ENCODE data around the gene OPCML. TPM values are rescaled to one million over a fixed set of nuclear protein-coding genes. Genes with fewer than 3 reads are reported as not detected.

The OPCML gene
- total and polyA plus RNA-seq, 9 donors = 0.59 to 3.5 (median 1.5) TPM

DNA sequence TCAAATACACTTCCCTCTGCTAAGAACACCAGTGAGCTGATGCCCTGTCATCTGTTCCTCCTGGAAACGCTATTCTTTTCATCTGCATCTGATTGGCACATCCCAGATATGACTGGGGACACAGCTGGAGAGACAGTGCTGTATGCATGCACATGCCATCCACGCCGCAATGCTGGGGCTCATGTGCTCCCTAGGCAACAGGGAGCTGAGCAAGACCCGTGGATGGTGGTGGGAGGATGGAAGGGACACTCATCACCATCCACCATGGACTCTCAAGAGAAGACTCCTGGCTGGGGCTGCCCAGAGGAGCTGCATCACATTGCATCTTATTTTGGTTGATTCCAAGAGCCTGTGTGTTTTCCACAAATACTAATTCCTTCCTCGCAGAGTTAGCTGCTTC, 534.9 kb downstream of the OPCML start:
- Histone ChIP-seq H3K27me3 (ENCODE audit: control insufficient read depth, insufficient read depth, low read length) (peaks cover 31% of the 10 kb centered on the region), H3K4me1 (ENCODE audit: control insufficient read depth, insufficient read depth, low read length) (peaks cover 5% of the 10 kb centered on the region), H3K36me3 (ENCODE audit: control insufficient read depth, insufficient read depth, low read length) (no peaks in the 10 kb centered on the region), H3K9me3 (replicated peaks; ENCODE audit: control insufficient read depth, low read depth, low read length) (no peaks in the 10 kb centered on the region), H3K27ac (ENCODE audit: low read length) (no peak overlapping the region), H3K4me3 (ENCODE audit: low read length) (no peak overlapping the region)
- DNase-seq = no peak
- 82% methylated on average over 4 of the region's 5 CpGs for WGBS (ENCODE audit: insufficient coverage)

DNA sequence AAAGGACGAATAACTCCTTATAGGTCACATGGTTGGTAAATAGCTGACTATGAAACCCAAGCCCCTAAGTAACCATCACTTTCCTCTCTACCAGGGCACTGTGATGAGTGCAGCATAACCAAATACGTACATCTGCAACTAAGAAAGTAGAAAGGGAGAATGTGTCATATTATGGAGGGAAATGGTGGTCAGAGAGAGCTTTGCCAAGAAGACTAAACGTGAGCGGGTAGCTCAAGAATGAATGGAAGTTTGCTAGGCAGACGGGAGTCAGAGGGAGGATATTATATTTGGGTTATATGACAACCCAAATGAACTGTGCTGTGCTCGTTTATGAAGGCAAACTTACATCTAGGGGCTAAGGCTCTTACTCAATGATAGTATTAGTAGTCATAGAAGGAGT, 537.3 kb downstream of the OPCML start:
- 72% methylated on average over 4 of the region's 6 CpGs for WGBS (ENCODE audit: insufficient coverage)
- no peak overlapping the region for H3K4me3 ChIP-seq (ENCODE audit: low read length)
- H3K9me3 ChIP-seq (replicated peaks; ENCODE audit: control insufficient read depth, low read depth, low read length) = no peaks in the 10 kb centered on the region
- peaks cover 34% of the 10 kb centered on the region for H3K27me3 ChIP-seq (ENCODE audit: control insufficient read depth, insufficient read depth, low read length)
- peaks cover 5% of the 10 kb centered on the region for H3K4me1 ChIP-seq (ENCODE audit: control insufficient read depth, insufficient read depth, low read length)
- DNase-seq = no peak
- H3K27ac ChIP-seq (ENCODE audit: low read length) = no peak overlapping the region
- no peaks in the 10 kb centered on the region for H3K36me3 ChIP-seq (ENCODE audit: control insufficient read depth, insufficient read depth, low read length)

DNA sequence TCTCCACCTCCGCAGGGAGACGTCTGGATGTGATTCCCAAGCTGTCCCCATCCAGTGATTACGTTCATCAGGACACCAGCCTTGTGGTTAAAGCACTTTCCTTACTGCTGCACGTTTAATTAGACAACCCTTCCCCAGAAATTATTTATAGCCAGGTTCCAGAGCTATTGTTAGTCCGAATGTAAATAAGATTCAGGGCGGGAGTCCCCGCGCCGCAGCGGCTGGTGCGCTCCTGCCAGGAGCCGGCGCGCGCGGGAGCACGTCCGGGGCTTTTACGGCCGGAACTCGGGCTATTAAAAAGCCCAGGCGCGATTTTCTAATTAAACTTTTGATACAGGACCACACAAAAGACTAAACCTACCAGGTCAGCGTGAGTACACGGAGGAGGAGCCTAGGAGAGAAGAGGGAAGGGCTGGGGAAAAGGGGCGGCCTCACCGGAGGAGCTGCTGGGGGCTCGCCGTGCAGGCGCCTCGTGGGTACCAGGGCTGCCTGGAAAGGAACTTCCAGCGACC, 538.3 kb downstream of the OPCML start:
- Histone ChIP-seq H3K36me3 (ENCODE audit: control insufficient read depth, insufficient read depth, low read length) (no peaks in the 10 kb centered on the region), H3K9me3 (replicated peaks; ENCODE audit: control insufficient read depth, low read depth, low read length) (no peaks in the 10 kb centered on the region), H3K27me3 (ENCODE audit: control insufficient read depth, insufficient read depth, low read length) (peaks cover 34% of the 10 kb centered on the region), H3K4me3 (ENCODE audit: low read length) (no peak overlapping the region), H3K27ac (ENCODE audit: low read length) (no peak overlapping the region), H3K4me1 (ENCODE audit: control insufficient read depth, insufficient read depth, low read length) (peaks cover 5% of the 10 kb centered on the region)
- no peak for DNase-seq
- WGBS (ENCODE audit: insufficient coverage) = 2% methylated on average over 20 of the region's 32 CpGs

DNA sequence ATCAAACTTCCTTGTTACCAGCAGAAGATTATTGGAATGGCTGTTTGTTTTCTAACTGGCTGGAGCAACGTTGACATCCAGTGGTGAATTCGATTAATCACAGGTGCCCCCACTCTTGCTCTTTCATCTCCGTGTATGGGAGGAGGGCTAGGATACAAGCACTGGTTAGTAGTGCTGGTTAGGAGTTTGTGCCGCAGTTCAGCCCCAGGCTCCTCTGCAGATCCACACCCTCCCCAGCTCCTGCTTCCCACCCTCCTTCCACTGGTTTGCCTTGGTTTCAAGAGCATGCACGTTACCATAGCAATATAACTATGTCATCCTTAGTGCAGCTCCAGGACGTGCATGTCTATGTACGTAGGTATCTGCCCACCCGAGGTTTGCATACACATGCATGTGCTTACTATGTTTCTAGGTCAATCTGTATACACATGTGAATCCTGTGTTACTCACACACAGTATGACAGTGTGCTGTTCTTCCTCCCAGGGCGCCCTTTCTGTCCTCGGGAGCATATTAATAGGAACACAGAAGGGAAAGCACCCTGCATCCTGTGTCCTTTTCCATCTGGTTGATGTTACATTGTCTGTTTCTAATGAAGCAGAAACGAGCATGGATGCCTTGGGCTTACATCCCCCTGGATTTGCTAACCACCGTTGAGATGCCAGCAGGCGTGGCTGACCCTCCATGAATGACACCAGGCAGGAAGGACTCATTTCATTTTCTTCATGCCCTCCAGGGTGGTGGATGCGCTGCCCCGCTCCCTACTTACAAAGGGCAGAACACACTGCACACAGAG, 539.3 kb downstream of the OPCML start:
- peak; percentile 13 for DNase-seq
- no peaks in the 10 kb centered on the region for H3K36me3 ChIP-seq (ENCODE audit: control insufficient read depth, insufficient read depth, low read length)
- H3K4me3 ChIP-seq (ENCODE audit: low read length) = no peak overlapping the region
- peaks cover 34% of the 10 kb centered on the region for H3K27me3 ChIP-seq (ENCODE audit: control insufficient read depth, insufficient read depth, low read length)
- H3K27ac ChIP-seq (ENCODE audit: low read length) = no peak overlapping the region
- whole genome bisulfite sequencing (ENCODE audit: insufficient coverage) = 44% methylated on average over 7 of the region's 15 CpGs
- no peaks in the 10 kb centered on the region for H3K9me3 ChIP-seq (replicated peaks; ENCODE audit: control insufficient read depth, low read depth, low read length)
- H3K4me1 ChIP-seq (ENCODE audit: control insufficient read depth, insufficient read depth, low read length) = peaks cover 5% of the 10 kb centered on the region

DNA sequence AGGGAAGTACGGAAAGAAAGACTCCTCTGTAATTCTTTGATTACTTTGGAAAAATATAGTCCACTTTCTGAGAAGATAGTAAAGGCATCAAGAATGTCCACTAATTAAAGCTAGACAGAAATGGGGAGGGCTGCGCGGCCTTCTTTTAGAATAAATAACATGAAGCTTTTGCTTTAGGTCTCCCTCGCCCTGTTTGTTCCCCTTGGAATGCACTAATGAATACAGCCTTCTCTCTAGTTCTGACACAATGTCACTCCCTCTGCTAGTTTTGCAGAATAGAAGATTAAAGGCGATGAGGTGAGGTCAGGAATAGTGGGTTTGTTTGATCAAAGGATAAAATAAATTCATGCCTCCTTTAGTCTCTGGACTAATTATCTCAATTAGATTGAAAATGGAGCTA, 543.9 kb downstream of the OPCML start:
- H3K27me3 ChIP-seq (ENCODE audit: control insufficient read depth, insufficient read depth, low read length) = peaks cover 10% of the 10 kb centered on the region
- WGBS (ENCODE audit: insufficient coverage) = no CpG with 5 or more reads among the region's 5 CpGs
- H3K9me3 ChIP-seq (replicated peaks; ENCODE audit: control insufficient read depth, low read depth, low read length) = no peaks in the 10 kb centered on the region
- H3K4me3 ChIP-seq (ENCODE audit: low read length) = no peak overlapping the region
- H3K36me3 ChIP-seq (ENCODE audit: control insufficient read depth, insufficient read depth, low read length) = no peaks in the 10 kb centered on the region
- DNase-seq = no peak
- H3K27ac ChIP-seq (ENCODE audit: low read length) = no peak overlapping the region
- H3K4me1 ChIP-seq (ENCODE audit: control insufficient read depth, insufficient read depth, low read length) = no peaks in the 10 kb centered on the region

DNA sequence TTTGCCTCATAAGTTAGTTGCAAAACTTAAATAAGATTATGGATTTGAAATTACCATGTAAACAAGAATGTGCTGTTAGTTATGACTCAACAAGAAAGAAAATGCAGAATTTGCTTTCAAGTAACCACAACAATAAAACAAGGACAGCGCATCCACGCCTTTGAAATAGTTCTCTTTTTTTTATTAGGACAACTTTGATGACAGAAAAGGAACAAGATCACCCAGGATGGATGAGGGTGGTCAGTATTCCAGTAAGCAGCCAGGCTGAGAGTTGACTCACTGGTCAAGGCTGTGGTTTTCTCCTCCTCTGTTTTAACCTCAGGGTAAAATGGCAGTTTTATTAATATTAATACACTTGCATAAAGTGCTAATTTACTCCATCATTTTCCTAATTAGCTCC, 544.4 kb downstream of the OPCML start:
- WGBS (ENCODE audit: insufficient coverage) = no CpG with 5 or more reads among the region's 2 CpGs
- H3K27me3 ChIP-seq (ENCODE audit: control insufficient read depth, insufficient read depth, low read length) = peaks cover 6% of the 10 kb centered on the region
- DNase-seq = no peak

DNA sequence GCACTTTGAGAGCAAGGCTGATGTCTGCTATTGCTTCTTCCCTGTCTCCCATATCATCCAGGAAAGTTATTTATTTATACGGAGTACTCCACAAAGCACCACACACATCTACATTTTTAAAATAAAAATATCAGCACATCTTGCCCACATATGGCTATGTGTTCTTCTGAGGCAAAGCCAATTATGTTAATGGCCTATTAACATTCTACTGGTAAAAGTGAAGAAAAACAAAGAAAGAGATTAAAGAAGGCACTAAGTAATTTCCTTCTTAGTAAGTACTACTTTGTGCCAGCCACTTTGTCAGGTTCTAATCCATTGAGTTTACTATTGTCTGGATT, 548.7 kb downstream of the OPCML start:
- Histone ChIP-seq H3K36me3 (ENCODE audit: control insufficient read depth, insufficient read depth, low read length) (no peaks in the 10 kb centered on the region), H3K4me1 (ENCODE audit: control insufficient read depth, insufficient read depth, low read length) (no peaks in the 10 kb centered on the region), H3K27ac (ENCODE audit: low read length) (no peak overlapping the region), H3K4me3 (ENCODE audit: low read length) (no peak overlapping the region), H3K9me3 (replicated peaks; ENCODE audit: control insufficient read depth, low read depth, low read length) (no peaks in the 10 kb centered on the region), H3K27me3 (ENCODE audit: control insufficient read depth, insufficient read depth, low read length) (no peaks in the 10 kb centered on the region)
- no CpG with 5 or more reads among the region's 1 CpG for WGBS (ENCODE audit: insufficient coverage)
- no peak for DNase-seq

More for the DNA sequence above, 544.4 kb downstream of the OPCML start:
- Histone ChIP-seq H3K27ac (ENCODE audit: low read length) (no peak overlapping the region), H3K36me3 (ENCODE audit: control insufficient read depth, insufficient read depth, low read length) (no peaks in the 10 kb centered on the region), H3K9me3 (replicated peaks; ENCODE audit: control insufficient read depth, low read depth, low read length) (no peaks in the 10 kb centered on the region), H3K4me1 (ENCODE audit: control insufficient read depth, insufficient read depth, low read length) (no peaks in the 10 kb centered on the region), H3K4me3 (ENCODE audit: low read length) (no peak overlapping the region)

DNA sequence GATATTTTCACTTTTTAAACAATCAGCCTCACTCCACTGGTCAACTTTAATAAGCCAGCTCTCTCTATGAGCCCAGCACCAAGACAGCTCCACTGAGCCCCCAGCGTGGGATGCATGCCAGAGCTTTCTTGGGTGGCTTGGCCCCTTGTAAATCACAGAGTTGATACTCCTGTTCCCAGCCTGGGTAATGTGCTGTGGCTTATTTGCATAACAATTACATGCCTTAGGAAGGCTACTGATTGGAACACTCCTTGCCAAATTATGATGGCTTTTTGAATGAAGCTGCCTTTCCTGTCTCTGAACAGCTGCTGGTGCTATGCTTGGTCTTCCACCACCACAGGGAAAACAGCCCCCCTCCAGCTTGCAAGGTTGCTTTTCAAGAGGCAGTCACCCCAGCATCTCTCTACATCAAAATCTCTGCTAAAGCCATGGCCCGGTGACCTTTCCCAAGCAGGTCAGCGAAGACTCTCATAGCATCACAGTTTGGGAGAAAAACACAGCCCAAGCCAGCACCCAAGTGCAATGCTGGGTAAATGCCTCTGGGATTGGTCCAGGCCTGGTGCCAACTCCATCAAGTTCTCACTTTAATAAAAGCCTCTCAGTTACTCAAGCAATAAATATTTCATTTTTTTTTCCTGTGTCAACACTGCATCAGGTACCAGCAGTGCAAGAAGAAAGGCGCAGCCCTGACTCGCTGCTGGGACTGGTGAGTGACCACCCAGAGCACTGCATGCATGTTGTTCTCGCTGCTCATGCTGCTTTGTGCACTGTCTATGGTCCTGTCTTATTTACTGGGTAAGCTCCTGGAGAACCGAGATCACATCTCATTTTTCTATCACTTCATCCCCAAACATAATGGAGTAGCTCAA, 549.3 kb downstream of the OPCML start:
- H3K9me3 ChIP-seq (replicated peaks; ENCODE audit: control insufficient read depth, low read depth, low read length) = no peaks in the 10 kb centered on the region
- H3K27me3 ChIP-seq (ENCODE audit: control insufficient read depth, insufficient read depth, low read length) = no peaks in the 10 kb centered on the region
- 62% methylated on average over 4 of the region's 7 CpGs for WGBS (ENCODE audit: insufficient coverage)
- no peak overlapping the region for H3K4me3 ChIP-seq (ENCODE audit: low read length)
- no peak for DNase-seq
- no peaks in the 10 kb centered on the region for H3K36me3 ChIP-seq (ENCODE audit: control insufficient read depth, insufficient read depth, low read length)
- H3K4me1 ChIP-seq (ENCODE audit: control insufficient read depth, insufficient read depth, low read length) = no peaks in the 10 kb centered on the region
- H3K27ac ChIP-seq (ENCODE audit: low read length) = no peak overlapping the region

DNA sequence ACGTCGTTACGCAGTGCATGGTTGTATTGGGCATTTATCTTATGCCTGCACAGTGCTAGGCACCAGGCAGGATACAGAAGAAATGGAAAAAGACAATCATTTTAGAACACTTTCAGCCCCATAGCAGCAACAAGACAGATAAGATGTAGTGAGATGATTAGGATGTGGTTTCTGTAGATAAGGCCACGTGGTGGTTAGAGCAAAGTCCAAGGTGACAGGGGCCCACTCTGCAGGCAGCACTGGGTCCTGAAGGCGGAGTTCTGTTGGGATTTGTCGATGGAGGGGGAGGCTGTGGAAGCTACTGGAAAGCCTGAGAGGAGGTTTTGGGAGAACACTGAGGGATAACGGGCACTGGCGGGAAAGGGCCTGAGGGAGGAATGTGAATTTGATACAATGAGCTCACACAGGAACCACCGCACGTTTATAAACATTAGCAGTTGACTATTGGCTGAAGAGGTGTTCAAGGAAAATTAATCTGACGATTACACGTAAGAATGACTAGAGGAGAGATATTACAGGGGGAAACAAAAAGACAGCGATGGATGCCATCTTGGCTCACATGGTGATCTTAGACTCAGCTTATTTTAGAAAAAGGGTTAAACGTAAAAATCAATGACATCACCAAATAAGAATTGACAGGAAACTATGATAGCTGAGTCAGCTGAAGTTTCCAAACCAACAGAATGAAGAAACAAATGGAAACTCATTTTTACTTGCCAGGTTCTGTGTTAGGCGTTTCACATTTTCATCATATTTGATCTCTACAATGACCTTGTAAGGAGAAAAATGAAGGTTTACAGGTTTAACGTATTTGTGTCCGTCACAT, 551.0 kb downstream of the OPCML start:
- H3K27ac ChIP-seq (ENCODE audit: low read length) = no peak overlapping the region
- no peaks in the 10 kb centered on the region for H3K27me3 ChIP-seq (ENCODE audit: control insufficient read depth, insufficient read depth, low read length)
- no peaks in the 10 kb centered on the region for H3K9me3 ChIP-seq (replicated peaks; ENCODE audit: control insufficient read depth, low read depth, low read length)
- no peak for DNase-seq
- H3K36me3 ChIP-seq (ENCODE audit: control insufficient read depth, insufficient read depth, low read length) = no peaks in the 10 kb centered on the region
- H3K4me3 ChIP-seq (ENCODE audit: low read length) = no peak overlapping the region
- no peaks in the 10 kb centered on the region for H3K4me1 ChIP-seq (ENCODE audit: control insufficient read depth, insufficient read depth, low read length)
- WGBS (ENCODE audit: insufficient coverage) = 89% methylated on average over 11 of the region's 17 CpGs

DNA sequence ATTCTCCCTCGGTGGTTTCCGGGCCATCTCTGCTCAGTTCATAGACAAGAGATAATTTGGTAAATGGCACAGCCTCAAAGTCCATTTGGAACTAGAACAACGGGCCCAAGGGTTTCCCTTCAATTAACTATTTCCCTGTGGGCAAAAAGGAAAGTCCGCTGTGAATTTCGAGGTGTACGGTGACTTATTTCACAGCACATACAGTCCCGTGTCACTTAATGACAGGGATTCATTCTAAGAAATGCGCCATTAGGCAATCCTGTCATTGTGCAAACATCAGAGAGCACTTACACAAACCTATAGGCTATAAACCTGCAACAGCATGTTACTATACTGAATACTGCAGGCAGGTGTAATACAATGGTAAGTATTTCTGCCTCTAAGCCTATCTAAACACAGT, 551.6 kb downstream of the OPCML start:
- Histone ChIP-seq H3K27me3 (ENCODE audit: control insufficient read depth, insufficient read depth, low read length) (no peaks in the 10 kb centered on the region), H3K27ac (ENCODE audit: low read length) (no peak overlapping the region), H3K36me3 (ENCODE audit: control insufficient read depth, insufficient read depth, low read length) (no peaks in the 10 kb centered on the region), H3K4me3 (ENCODE audit: low read length) (no peak overlapping the region), H3K4me1 (ENCODE audit: control insufficient read depth, insufficient read depth, low read length) (no peaks in the 10 kb centered on the region), H3K9me3 (replicated peaks; ENCODE audit: control insufficient read depth, low read depth, low read length) (no peaks in the 10 kb centered on the region)
- no peak for DNase-seq
- WGBS (ENCODE audit: insufficient coverage) = 79% methylated on average over 5 of the region's 8 CpGs

Measured in muscle of leg (tissue), 11 donors.